Choroid plexus epithelial cell (primary cell): ENCODE data around the gene KCNH2.

Source experiments
- DNase-seq: peaks from one replicate; pipeline ENCODE4 v3.0.0-alpha.2; 2010; ENCODE audit warnings: low read depth
- H3K4me3 ChIP-seq: 2 replicates; pipeline ENCODE4 v1.5.1; 2011; ENCODE audit warnings: low read depth, mild to moderate bottlenecking, control low read depth, low read length, moderate library complexity
- CTCF ChIP-seq: conservative IDR thresholded peaks from 2 replicates; pipeline ENCODE4 v1.5.1; 2011; ENCODE audit warnings: low read depth, mild to moderate bottlenecking, control low read depth, inconsistent platforms, low read length, moderate library complexity

Gene KCNH2

GRCh38 chr7:150999001-150999400 is 20.9 kb upstream of the KCNH2 start:
- DNase-seq = no peak
- no peak for TF ChIP-seq CTCF
- H3K4me3 ChIP-seq = no peak overlapping the region

GRCh38 chr7:150998341-150998740 is 20.2 kb upstream of the KCNH2 start:
- no peak for TF ChIP-seq CTCF
- DNase-seq = no peak
- no peak overlapping the region for H3K4me3 ChIP-seq

GRCh38 chr7:150997817-150998216 is 19.7 kb upstream of the KCNH2 start:
- no peak overlapping the region for H3K4me3 ChIP-seq
- DNase-seq = no peak
- TF ChIP-seq CTCF = no peak

- DNase-seq = no peak
- H3K4me3 ChIP-seq = no peak overlapping the region
- TF ChIP-seq CTCF = no peak
Measured at GRCh38 chr7:150997075-150997511, 19.0 kb upstream of the KCNH2 start.

- DNase-seq = no peak
- no peak overlapping the region for H3K4me3 ChIP-seq
- TF ChIP-seq CTCF = no peak
Measured at GRCh38 chr7:150996376-150997074, 18.4 kb upstream of the KCNH2 start.

- no peak for TF ChIP-seq CTCF
- H3K4me3 ChIP-seq = no peak overlapping the region
- no peak for DNase-seq
Measured at GRCh38 chr7:150994838-150995510, 16.9 kb upstream of the KCNH2 start.
